ENCODE measurements around the gene NPIPB6. TPM values are rescaled to one million over a fixed set of nuclear protein-coding genes. Genes with fewer than 3 reads are reported as not detected.

NPIPB6 gene
- total RNA-seq, 2 experiments from 2014 or later, result 1.1 to 1.4 TPM

DNA sequence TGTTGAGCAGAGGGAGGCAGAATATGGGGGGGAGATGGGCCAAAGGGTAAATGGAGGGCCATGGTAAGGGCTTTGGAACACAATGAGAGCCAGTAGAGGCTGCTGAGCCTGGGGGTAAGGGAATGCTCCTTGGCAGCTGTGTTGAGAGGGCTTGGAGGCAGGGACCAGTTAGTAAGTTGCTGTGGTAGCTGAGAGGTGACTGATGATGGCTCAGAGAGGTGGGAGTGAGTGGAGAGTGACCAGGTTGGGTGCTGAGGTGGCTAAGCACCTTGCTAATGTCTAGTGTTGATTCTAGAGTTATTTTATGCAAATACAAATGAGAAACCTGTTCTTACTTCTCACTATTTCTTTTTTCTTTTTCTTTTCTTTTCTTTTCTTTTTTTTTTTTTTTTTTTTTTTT lies 60.2 kb downstream of the NPIPB6 start:
- DNase-seq, result no peak
- H3K36me3 Mint-ChIP-seq (ENCODE audit: low read depth), result peaks cover 27% of the 10 kb centered on the region
- ChIA-PET CTCF (interaction anchor here (0.6 to 1.2 kb wide), 3 partner anchors 13 to 103 kb away, joined by 3 read pairs; no protein-coding TSS in a partner anchor), POLR2A (no interaction called here)
- no peaks in the 10 kb centered on the region for H3K27me3 Mint-ChIP-seq
- H3K9me3 Mint-ChIP-seq, result no peaks in the 10 kb centered on the region
- no peak overlapping the region for H3K4me3 Mint-ChIP-seq
- H3K27ac Mint-ChIP-seq, result no peak overlapping the region
- H3K4me1 Mint-ChIP-seq, result peaks cover 32% of the 10 kb centered on the region

DNA sequence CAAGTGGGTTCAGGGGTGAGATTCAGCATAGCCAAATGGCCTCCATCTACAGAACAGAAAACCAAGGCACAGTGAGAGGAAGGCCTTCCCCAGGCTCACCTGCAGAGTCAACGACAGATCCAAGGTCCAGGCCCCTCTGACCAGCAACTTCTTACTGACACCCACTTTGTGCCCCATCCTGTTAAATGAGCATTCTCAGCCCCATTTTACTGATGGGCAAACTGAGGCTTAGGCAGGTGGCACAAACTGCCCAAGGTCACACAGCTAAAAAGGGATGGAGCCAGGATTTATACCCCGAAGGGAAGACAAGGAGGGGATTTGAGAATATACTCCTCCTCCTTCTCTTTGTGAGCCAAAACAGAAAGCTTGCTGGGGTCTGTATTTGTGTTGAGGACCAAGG lies 61.7 kb downstream of the NPIPB6 start:
- Mint-ChIP-seq H3K27ac (peak overlapping the region; percentile 37), H3K27me3 (no peaks in the 10 kb centered on the region), H3K4me3 (no peak overlapping the region), H3K9me3 (no peaks in the 10 kb centered on the region), H3K4me1 (peaks cover 42% of the 10 kb centered on the region), H3K36me3 (ENCODE audit: low read depth) (peaks cover 26% of the 10 kb centered on the region)
- ChIA-PET POLR2A (no interaction called here), CTCF (interaction anchor here (1.1 kb wide), 1 partner anchor 24 kb away, joined by 4 read pairs; no protein-coding TSS in a partner anchor)
- no peak for DNase-seq

DNA sequence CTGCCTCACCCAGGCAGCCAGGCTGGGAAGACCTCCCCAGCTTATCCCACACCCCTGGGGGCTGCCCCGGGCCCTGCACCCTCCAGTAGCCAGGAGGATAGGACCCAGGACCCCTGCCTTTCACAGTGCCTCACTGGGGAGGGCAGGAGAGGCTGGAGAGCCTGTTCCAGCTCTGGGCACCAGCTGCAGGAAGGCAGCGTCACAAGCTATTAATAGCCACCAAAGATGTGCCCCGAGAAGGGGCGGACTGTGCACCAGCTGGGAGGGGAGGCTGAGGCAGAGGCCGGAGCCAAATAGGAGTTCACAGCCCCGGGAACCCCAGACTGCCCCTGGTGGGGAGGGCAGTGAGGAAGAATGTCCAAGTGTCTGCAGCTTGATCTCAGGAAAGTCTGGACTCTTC lies 62.2 kb downstream of the NPIPB6 start:
- ChIA-PET POLR2A (no interaction called here), CTCF (interaction anchor here (1.1 to 2.6 kb wide), 2 partner anchors 9 to 23 kb away, joined by 4 to 11 read pairs; no protein-coding TSS in a partner anchor)
- H3K4me1 Mint-ChIP-seq, result peaks cover 44% of the 10 kb centered on the region

DNA sequence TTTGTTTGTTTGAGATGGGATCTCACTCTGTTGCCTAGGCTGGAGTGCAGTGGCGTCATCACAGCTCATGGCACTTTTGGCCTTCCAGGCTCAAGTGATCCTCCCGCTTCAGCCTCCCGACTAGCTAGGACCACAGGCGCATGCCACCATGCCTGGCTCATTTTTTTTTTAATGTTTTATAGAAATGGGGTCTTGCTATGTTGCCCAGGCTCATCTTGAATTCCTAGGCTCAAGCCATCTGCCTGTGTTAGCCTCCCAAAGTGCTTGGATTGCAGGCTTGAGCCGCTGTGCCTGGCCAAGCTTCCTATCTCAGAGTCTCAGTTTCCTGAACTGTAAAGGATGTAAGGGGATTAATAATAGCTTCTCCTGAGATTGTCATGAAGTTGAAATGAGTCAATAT lies 63.0 kb downstream of the NPIPB6 start:
- DNase-seq, result no peak
- H3K36me3 Mint-ChIP-seq (ENCODE audit: low read depth), result peaks cover 28% of the 10 kb centered on the region

More for the DNA sequence above, 62.2 kb downstream of the NPIPB6 start:
- H3K27ac Mint-ChIP-seq, result no peak overlapping the region
- H3K36me3 Mint-ChIP-seq (ENCODE audit: low read depth), result peaks cover 28% of the 10 kb centered on the region
- no peaks in the 10 kb centered on the region for H3K27me3 Mint-ChIP-seq
- no peak overlapping the region for H3K4me3 Mint-ChIP-seq
- H3K9me3 Mint-ChIP-seq, result no peaks in the 10 kb centered on the region
- no peak for DNase-seq

DNA sequence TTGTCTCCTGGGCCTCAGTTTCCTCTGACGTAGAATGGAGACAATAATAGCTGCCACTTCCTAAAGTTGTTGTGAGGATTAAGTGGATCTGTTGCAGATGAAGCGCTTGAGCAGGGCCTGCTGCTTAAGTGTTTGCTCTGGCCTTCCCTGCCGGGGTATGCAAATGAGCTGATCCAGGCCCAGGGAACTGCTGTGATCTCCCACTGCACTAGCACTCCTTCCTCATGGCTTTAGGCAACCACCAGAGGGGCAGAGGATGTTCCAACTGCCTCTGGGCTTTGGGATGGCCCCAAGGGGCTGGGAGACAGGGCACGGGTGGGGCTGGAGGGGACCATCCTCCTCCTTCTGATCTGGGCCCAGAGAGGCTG lies 64.8 kb downstream of the NPIPB6 start:
- no peak overlapping the region for H3K27ac Mint-ChIP-seq
- H3K36me3 Mint-ChIP-seq (ENCODE audit: low read depth), result peaks cover 33% of the 10 kb centered on the region
- peaks cover 10% of the 10 kb centered on the region for H3K27me3 Mint-ChIP-seq
- CTCF ChIA-PET, result interaction anchor here (2.0 to 2.1 kb wide), 2 partner anchors 18 to 20 kb away, joined by 5 to 7 read pairs; no protein-coding TSS in a partner anchor
- no peak overlapping the region for H3K4me3 Mint-ChIP-seq
- DNase-seq, result no peak
- peaks cover 57% of the 10 kb centered on the region for H3K4me1 Mint-ChIP-seq
- POLR2A ChIA-PET, result no interaction called here
- H3K9me3 Mint-ChIP-seq, result no peaks in the 10 kb centered on the region

More for the DNA sequence above, 63.0 kb downstream of the NPIPB6 start:
- H3K27ac Mint-ChIP-seq, result no peak overlapping the region
- ChIA-PET CTCF (interaction anchor here (0.6 to 2.6 kb wide), 5 partner anchors 9 to 82 kb away, joined by 4 to 11 read pairs (median 4); no protein-coding TSS in a partner anchor), POLR2A (interaction anchor here (0.6 kb wide), 1 partner anchor 716 kb away, joined by 6 read pairs; no protein-coding TSS in a partner anchor)
- H3K4me1 Mint-ChIP-seq, result peaks cover 42% of the 10 kb centered on the region
- no peaks in the 10 kb centered on the region for H3K27me3 Mint-ChIP-seq
- no peak overlapping the region for H3K4me3 Mint-ChIP-seq
- no peaks in the 10 kb centered on the region for H3K9me3 Mint-ChIP-seq

DNA sequence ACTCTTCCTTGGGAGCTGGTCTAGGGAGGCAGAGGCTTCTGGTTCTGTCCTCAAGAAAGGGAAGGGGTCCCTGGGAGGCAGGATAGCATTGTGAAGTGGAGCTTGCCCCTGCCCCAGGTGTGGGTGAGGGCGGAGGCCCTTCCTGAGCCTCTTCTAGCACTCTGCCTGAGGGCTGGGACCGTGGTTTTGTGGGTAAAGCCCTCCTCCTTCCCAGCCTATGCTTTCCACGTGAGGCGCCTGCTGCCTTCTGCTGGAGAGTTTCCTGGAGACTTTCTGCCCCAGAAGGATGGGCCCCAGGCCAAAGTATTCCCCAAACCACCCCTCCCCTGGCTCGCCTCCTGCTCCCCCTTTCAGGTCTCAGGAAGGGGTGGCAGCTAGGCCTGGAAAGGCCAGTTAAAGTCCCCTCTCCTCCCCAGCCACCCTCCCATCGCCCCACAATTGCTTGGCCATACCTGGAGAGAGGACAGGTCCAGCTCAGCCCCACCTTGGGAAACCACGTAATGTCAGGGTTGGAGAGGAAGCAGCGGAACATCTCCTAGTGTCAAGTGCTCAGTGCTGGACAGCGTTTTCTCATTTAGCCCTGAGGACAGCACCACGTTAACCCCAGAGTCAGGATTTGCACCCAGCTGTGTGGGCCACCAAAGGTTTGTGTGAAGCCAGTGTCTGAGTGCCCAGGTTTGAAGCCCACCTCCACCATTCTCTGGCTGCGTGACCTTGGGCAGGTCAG lies 65.4 kb downstream of the NPIPB6 start:
- Mint-ChIP-seq H3K36me3 (ENCODE audit: low read depth) (peaks cover 33% of the 10 kb centered on the region), H3K9me3 (no peaks in the 10 kb centered on the region), H3K27me3 (peaks cover 10% of the 10 kb centered on the region), H3K27ac (peak overlapping the region; percentile 82), H3K4me1 (peaks cover 56% of the 10 kb centered on the region), H3K4me3 (peak overlapping the region; percentile 39)
- DNase-seq, result peak; percentile 50
- ChIA-PET CTCF (interaction anchor here (1.2 to 2.1 kb wide), 3 partner anchors 19 to 24 kb away, joined by 3 to 7 read pairs (median 5); no protein-coding TSS in a partner anchor), POLR2A (no interaction called here)

DNA sequence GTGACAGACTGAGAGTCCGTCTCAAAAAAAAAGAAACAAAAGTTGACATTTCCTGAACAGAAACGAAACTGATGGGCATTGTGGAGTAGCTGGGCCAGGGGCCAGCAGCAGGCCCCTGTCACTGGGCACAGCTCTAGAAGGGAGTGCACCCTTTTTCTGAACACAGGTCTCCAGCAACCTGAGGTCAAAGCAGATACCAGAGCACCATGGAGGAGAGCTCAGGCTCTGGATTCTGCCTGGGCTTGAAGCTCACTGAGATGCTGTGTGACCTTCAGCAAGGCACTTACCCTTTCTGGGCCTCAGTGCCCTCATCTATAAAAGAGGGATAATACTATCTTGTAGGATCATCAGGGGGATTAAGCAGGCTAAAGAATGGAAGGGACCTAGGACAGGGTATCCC lies 66.0 kb downstream of the NPIPB6 start:
- POLR2A ChIA-PET, result no interaction called here
- Mint-ChIP-seq H3K9me3 (no peaks in the 10 kb centered on the region), H3K4me1 (peaks cover 51% of the 10 kb centered on the region), H3K36me3 (ENCODE audit: low read depth) (peaks cover 31% of the 10 kb centered on the region), H3K27me3 (peaks cover 10% of the 10 kb centered on the region), H3K27ac (peak overlapping the region; percentile 82), H3K4me3 (peak overlapping the region; percentile 39)
- CTCF ChIA-PET, result interaction anchor here (0.8 to 2.1 kb wide), 4 partner anchors 11 to 24 kb away, joined by 3 to 7 read pairs (median 4); no protein-coding TSS in a partner anchor
- DNase-seq, result no peak

DNA sequence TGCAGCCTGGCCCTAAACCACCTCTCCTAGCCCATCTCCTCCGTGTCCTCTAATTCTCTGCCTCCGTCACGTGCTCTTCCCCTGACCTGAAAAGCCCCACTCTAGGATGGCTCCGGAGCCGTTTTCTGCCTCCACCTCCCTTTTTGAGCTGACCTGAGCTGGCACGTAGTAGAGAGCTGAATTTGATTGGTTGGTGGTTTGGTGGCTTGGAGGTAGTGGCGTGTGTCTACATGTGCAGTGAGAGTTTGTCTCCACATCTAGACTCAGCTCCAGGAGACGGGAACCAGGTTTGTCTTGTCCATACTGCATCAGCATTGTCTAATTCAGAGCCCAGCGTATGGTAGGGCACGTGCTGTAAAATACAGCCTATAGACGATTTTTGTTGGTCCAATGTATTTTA lies 68.0 kb downstream of the NPIPB6 start:
- POLR2A ChIA-PET, result no interaction called here
- H3K4me3 Mint-ChIP-seq, result peak overlapping the region; percentile 88

DNA sequence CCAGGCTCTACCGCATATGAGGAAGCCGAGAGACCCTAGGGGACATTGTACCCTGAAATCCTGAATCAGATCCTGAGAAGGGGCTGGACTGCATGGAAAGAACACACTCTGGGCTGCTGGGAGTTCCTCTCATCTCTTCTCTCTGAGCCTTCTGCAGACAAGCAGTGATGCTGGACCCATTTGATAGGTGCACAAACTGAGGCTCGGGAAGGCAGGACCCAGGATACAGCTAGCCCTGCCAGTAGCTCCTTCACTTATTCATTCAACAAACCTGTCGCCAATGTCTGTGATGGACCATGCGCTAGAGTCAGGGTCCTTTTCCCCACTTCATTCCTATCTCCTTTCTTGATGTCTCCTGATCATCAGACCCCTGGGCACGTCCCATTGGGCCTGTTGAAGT lies 69.1 kb downstream of the NPIPB6 start:
- DNase-seq, result no peak
- peak overlapping the region; percentile 88 for H3K4me3 Mint-ChIP-seq
- ChIA-PET POLR2A (no interaction called here), CTCF (no interaction called here)
- H3K27ac Mint-ChIP-seq, result no peak overlapping the region
- H3K9me3 Mint-ChIP-seq, result no peaks in the 10 kb centered on the region
- peaks cover 26% of the 10 kb centered on the region for H3K36me3 Mint-ChIP-seq (ENCODE audit: low read depth)
- H3K27me3 Mint-ChIP-seq, result peaks cover 10% of the 10 kb centered on the region
- peaks cover 65% of the 10 kb centered on the region for H3K4me1 Mint-ChIP-seq

More for the DNA sequence above, 68.0 kb downstream of the NPIPB6 start:
- Mint-ChIP-seq H3K36me3 (ENCODE audit: low read depth) (peaks cover 30% of the 10 kb centered on the region), H3K9me3 (no peaks in the 10 kb centered on the region), H3K27me3 (peaks cover 10% of the 10 kb centered on the region), H3K4me1 (peaks cover 64% of the 10 kb centered on the region), H3K27ac (no peak overlapping the region)
- no peak for DNase-seq
- CTCF ChIA-PET, result interaction anchor here (0.6 kb wide), 1 partner anchor 22 kb away, joined by 3 read pairs; no protein-coding TSS in a partner anchor

DNA sequence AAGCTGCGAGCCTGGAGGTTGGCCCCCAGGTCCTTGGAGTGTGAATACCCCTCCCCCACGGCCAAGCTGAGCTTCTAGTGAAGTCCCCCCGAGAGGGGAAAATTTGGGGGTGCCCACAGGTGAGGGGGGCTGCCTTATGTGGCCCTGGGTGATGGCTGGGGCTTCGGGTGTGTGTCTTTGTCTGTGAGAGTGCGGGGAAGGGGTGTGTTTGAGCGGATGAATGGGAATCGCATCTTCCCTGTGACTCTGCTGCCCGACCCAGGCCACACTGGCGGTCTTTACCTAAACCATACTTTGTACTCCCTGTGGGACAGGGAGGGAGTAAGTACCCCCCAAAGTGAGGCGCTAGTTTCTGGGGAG lies 69.7 kb downstream of the NPIPB6 start:
- Mint-ChIP-seq H3K36me3 (ENCODE audit: low read depth) (peaks cover 28% of the 10 kb centered on the region), H3K27ac (no peak overlapping the region), H3K4me3 (peak overlapping the region; percentile 88), H3K27me3 (peaks cover 10% of the 10 kb centered on the region), H3K4me1 (peaks cover 71% of the 10 kb centered on the region), H3K9me3 (no peaks in the 10 kb centered on the region)
- no peak for DNase-seq
- CTCF ChIA-PET, result interaction anchor here (3.1 kb wide), 1 partner anchor 16 kb away, joined by 9 read pairs; no protein-coding TSS in a partner anchor
- POLR2A ChIA-PET, result interaction anchor here (1.0 kb wide), 1 partner anchor 14 kb away, joined by 3 read pairs; no protein-coding TSS in a partner anchor

DNA sequence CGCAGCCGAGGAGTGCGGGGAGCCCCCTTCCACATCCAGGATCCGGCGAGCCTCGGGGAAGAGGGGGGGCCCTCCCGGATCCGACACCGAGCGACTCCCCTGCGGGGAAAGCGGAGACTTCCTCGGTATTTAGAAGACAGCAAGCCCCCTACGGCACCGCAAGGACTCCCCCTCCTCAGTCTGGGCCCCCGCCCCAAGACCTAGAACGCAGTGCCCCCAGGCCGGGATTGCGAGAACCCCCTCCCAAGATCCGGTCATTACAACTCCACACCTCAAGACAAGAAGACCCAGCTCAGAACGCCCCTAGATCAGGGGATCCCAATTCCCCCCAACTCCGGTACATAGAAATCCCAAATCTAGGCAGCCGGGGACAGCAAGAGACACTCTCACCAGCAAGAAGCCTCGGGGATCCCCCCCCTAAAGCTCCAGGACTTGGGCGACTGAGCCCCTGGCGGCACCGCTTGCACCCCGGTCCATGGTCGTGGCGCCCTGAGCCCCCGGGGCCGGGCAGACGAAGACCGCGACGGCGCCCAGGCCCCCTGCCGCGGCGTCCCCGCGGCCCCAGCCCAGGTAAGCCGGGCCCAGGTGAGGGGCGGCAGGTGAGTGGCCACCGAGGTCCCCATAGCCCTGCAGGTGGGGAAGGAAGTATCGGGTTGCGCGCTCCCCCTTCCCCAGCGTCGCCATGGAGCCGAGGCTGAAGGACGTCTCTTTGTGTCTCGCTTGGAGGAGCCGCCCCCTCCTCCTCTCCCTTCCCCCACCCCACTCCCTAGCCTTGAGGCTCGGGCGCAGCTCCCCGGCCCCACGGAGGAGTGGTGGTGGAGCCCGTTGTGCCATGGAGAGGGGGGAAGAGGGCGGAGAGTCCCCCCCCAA lies 70.3 kb downstream of the NPIPB6 start:
- DNase-seq, result peak; percentile 24
- ChIA-PET POLR2A (interaction anchor here (1.0 kb wide), 1 partner anchor 14 kb away, joined by 3 read pairs; no protein-coding TSS in a partner anchor), CTCF (interaction anchor here (0.6 to 3.1 kb wide), 3 partner anchors 15 to 183 kb away, joined by 3 to 9 read pairs (median 3); no protein-coding TSS in a partner anchor)
- H3K9me3 Mint-ChIP-seq, result no peaks in the 10 kb centered on the region
- peaks cover 71% of the 10 kb centered on the region for H3K4me1 Mint-ChIP-seq
- H3K4me3 Mint-ChIP-seq, result peak overlapping the region; percentile 88
- H3K27ac Mint-ChIP-seq, result peak overlapping the region; percentile 80
- peaks cover 25% of the 10 kb centered on the region for H3K36me3 Mint-ChIP-seq (ENCODE audit: low read depth)
- H3K27me3 Mint-ChIP-seq, result peaks cover 10% of the 10 kb centered on the region

Data from activated CD4-positive, alpha-beta T cell treated with anti-CD3 and anti-CD28 coated beads, Interleukin-2, amount 10 ng/mL, durations not matched to agents 7 days and 5 days (primary cell).